HCT116 (cell line): ENCODE results near the gene ARID3A.

Experiments
- EGR1 ChIP-seq: IDR thresholded peaks from 2 replicates; pipeline ENCODE4 v1.6.1; 2012; ENCODE audit warnings: low read depth
- ELF1 ChIP-seq: IDR thresholded peaks from 2 replicates; pipeline ENCODE4 v1.6.1; 2012; ENCODE audit warnings: low read depth, borderline replicate concordance
- EZH2phosphoT487 ChIP-seq: fragments of 200-600 bp; IDR thresholded peaks from 2 replicates; pipeline ENCODE4 v1.6.1; 2018; ENCODE audit warnings: antibody characterized with exemption, borderline replicate concordance
- POLR2A ChIP-seq: IDR thresholded peaks from 2 replicates; pipeline ENCODE4 v1.7.0; 2011; ENCODE audit warnings: borderline replicate concordance; ENCODE audit not compliant: insufficient read depth, insufficient read length; ENCODE audit errors: extremely low read depth
- RAD21 ChIP-seq: IDR thresholded peaks from 2 replicates; pipeline ENCODE4 v1.6.1; 2012; ENCODE audit warnings: low read depth, mild to moderate bottlenecking
- SIN3A ChIP-seq: IDR thresholded peaks from 2 replicates; pipeline ENCODE4 v1.6.1; 2012; ENCODE audit warnings: low read depth
- SP1 ChIP-seq: IDR thresholded peaks from 2 replicates; pipeline ENCODE4 v1.6.1; 2012; ENCODE audit warnings: low read depth
- TCF7L2 ChIP-seq: IDR thresholded peaks from 2 replicates; pipeline ENCODE4 v1.7.0; 2011; ENCODE audit warnings: borderline replicate concordance, inconsistent platforms; ENCODE audit not compliant: insufficient read depth, insufficient read length; ENCODE audit errors: extremely low read depth
- YY1 ChIP-seq: IDR thresholded peaks from 2 replicates; pipeline ENCODE4 v1.6.1; 2011; ENCODE audit warnings: low read length, low read depth, moderate library complexity, mild to moderate bottlenecking; ENCODE audit not compliant: insufficient replicate concordance; ENCODE audit errors: extremely low read depth
- ZFX ChIP-seq: fragments of 450-650 bp; IDR thresholded peaks from 2 replicates; pipeline ENCODE4 v1.6.1; 2017
- TF ChIP-seq, protein P1 (sequence below), 3 experiments: fragments of 200-600 bp in 1 of 3; sonication (generic) in 1 of 3; IDR thresholded peaks in 2 of 3; conservative IDR thresholded peaks in 1 of 3; 2 replicates each; pipeline ENCODE4 v1.5.1; 2012 to 2017; ENCODE audit warnings: low read depth in 2 of 3, low read length in 2 of 3, antibody characterized with exemption in 1 of 3, borderline replicate concordance in 1 of 3, control low read depth in 1 of 3, mild to moderate bottlenecking in 1 of 3, mixed read lengths in 1 of 3, mixed run types in 1 of 3, moderate library complexity in 1 of 3; ENCODE audit not compliant: insufficient read depth in 1 of 3
- TF ChIP-seq, protein P2 (sequence below): IDR thresholded peaks from 2 replicates; pipeline ENCODE4 v1.6.1; 2011; ENCODE audit warnings: mild to moderate bottlenecking, low read length, moderate library complexity; ENCODE audit not compliant: insufficient replicate concordance; ENCODE audit errors: extremely low read depth
- TF ChIP-seq, protein P3 (sequence below): IDR thresholded peaks from 2 replicates; pipeline ENCODE4 v1.6.1; 2012; ENCODE audit warnings: low read depth
- TF ChIP-seq, protein P4 (sequence below): IDR thresholded peaks from 2 replicates; pipeline ENCODE4 v1.6.1; 2012

DNA sequence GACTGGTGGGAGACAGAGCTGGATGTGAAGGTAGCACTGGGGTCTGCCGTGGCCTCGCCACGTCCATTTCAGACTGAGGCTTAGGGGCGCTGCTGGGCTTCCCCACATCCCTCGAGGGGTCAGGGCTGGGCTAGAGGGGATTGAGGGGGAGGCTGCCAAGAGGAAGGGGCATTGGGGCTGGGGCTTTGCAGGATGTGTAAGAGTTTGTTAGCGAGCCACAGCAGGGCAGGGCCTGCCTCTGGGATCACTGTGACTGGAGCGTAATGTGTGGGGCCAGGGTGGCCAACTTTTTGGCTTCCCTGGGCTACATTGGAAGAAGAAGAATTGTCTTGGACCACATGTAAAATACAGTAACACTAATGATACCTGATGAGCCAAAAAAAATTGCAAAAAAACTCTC, 14.1 kb downstream of the ARID3A start:
- TF ChIP-seq SIN3A: no peak
- TF ChIP-seq, protein P1, sequence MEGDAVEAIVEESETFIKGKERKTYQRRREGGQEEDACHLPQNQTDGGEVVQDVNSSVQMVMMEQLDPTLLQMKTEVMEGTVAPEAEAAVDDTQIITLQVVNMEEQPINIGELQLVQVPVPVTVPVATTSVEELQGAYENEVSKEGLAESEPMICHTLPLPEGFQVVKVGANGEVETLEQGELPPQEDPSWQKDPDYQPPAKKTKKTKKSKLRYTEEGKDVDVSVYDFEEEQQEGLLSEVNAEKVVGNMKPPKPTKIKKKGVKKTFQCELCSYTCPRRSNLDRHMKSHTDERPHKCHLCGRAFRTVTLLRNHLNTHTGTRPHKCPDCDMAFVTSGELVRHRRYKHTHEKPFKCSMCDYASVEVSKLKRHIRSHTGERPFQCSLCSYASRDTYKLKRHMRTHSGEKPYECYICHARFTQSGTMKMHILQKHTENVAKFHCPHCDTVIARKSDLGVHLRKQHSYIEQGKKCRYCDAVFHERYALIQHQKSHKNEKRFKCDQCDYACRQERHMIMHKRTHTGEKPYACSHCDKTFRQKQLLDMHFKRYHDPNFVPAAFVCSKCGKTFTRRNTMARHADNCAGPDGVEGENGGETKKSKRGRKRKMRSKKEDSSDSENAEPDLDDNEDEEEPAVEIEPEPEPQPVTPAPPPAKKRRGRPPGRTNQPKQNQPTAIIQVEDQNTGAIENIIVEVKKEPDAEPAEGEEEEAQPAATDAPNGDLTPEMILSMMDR (IDR thresholded peaks at IDR 0.05 in 2 of 3, conservative IDR thresholded peaks at IDR 0.05 in 1 of 3; ENCODE audit: borderline replicate concordance in 1 of 3, insufficient read depth in 1 of 3, low read depth in 2 of 3, low read length in 2 of 3): no peak
- no peak for TF ChIP-seq YY1
- no peak for TF ChIP-seq EGR1
- TF ChIP-seq, protein P2, sequence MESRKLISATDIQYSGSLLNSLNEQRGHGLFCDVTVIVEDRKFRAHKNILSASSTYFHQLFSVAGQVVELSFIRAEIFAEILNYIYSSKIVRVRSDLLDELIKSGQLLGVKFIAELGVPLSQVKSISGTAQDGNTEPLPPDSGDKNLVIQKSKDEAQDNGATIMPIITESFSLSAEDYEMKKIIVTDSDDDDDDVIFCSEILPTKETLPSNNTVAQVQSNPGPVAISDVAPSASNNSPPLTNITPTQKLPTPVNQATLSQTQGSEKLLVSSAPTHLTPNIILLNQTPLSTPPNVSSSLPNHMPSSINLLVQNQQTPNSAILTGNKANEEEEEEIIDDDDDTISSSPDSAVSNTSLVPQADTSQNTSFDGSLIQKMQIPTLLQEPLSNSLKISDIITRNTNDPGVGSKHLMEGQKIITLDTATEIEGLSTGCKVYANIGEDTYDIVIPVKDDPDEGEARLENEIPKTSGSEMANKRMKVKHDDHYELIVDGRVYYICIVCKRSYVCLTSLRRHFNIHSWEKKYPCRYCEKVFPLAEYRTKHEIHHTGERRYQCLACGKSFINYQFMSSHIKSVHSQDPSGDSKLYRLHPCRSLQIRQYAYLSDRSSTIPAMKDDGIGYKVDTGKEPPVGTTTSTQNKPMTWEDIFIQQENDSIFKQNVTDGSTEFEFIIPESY: no peak
- TF ChIP-seq, protein P3, sequence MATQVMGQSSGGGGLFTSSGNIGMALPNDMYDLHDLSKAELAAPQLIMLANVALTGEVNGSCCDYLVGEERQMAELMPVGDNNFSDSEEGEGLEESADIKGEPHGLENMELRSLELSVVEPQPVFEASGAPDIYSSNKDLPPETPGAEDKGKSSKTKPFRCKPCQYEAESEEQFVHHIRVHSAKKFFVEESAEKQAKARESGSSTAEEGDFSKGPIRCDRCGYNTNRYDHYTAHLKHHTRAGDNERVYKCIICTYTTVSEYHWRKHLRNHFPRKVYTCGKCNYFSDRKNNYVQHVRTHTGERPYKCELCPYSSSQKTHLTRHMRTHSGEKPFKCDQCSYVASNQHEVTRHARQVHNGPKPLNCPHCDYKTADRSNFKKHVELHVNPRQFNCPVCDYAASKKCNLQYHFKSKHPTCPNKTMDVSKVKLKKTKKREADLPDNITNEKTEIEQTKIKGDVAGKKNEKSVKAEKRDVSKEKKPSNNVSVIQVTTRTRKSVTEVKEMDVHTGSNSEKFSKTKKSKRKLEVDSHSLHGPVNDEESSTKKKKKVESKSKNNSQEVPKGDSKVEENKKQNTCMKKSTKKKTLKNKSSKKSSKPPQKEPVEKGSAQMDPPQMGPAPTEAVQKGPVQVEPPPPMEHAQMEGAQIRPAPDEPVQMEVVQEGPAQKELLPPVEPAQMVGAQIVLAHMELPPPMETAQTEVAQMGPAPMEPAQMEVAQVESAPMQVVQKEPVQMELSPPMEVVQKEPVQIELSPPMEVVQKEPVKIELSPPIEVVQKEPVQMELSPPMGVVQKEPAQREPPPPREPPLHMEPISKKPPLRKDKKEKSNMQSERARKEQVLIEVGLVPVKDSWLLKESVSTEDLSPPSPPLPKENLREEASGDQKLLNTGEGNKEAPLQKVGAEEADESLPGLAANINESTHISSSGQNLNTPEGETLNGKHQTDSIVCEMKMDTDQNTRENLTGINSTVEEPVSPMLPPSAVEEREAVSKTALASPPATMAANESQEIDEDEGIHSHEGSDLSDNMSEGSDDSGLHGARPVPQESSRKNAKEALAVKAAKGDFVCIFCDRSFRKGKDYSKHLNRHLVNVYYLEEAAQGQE: no peak
- no peak for TF ChIP-seq TCF7L2
- no peak for TF ChIP-seq ZFX
- TF ChIP-seq EZH2phosphoT487: no peak
- TF ChIP-seq, protein P4, sequence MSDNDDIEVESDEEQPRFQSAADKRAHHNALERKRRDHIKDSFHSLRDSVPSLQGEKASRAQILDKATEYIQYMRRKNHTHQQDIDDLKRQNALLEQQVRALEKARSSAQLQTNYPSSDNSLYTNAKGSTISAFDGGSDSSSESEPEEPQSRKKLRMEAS: no peak
- no peak for TF ChIP-seq POLR2A
- TF ChIP-seq RAD21: no peak
- TF ChIP-seq SP1: no peak
- TF ChIP-seq ELF1: no peak
